GM18511 (cell line): ENCODE results near the gene HECTD1.
"Not testable (repeated sequence)": the region's sequence is repeated elsewhere in the genome, so short reads cannot be mapped to it uniquely, and the experiment has no call there.

Experiments
- ATAC-seq: cut with Tn5 transposase; IDR thresholded peaks from one replicate; pipeline ENCODE4 v1.9.1; 2021; ENCODE audit warnings: mild to moderate bottlenecking, moderate library complexity; ENCODE audit not compliant: unreplicated experiment

HECTD1 gene

GRCh38 chr14:31096255-31096654 is 111.3 kb downstream of the HECTD1 start:
- ATAC-seq, result no peak

GRCh38 chr14:31095817-31096216 is 111.8 kb downstream of the HECTD1 start:
- ATAC-seq, result not testable (repeated sequence)

- ATAC-seq, result not testable (repeated sequence)
Measured at GRCh38 chr14:31093884-31094839, 113.4 kb downstream of the HECTD1 start.

GRCh38 chr14:31092160-31092708 is 115.4 kb downstream of the HECTD1 start:
- no peak for ATAC-seq

- ATAC-seq, result no peak
Measured at GRCh38 chr14:31090883-31091764, 116.5 kb downstream of the HECTD1 start.

GRCh38 chr14:31086466-31086865 is 121.1 kb downstream of the HECTD1 start:
- ATAC-seq, result not testable (repeated sequence)

- no peak for ATAC-seq
Measured at GRCh38 chr14:31085027-31085426, 122.6 kb downstream of the HECTD1 start.

GRCh38 chr14:31084385-31084784 is 123.2 kb downstream of the HECTD1 start:
- peak; percentile 89 for ATAC-seq

GRCh38 chr14:31083781-31084180 is 123.8 kb downstream of the HECTD1 start:
- ATAC-seq, result no peak

GRCh38 chr14:31080484-31080883 is 127.1 kb downstream of the HECTD1 start:
- no peak for ATAC-seq

GRCh38 chr14:31080056-31080455 is 127.5 kb downstream of the HECTD1 start:
- no peak for ATAC-seq

GRCh38 chr14:31078766-31079165 is 128.8 kb downstream of the HECTD1 start:
- ATAC-seq, result no peak

- ATAC-seq, result no peak
Measured at GRCh38 chr14:31075144-31075543, 132.4 kb downstream of the HECTD1 start.

GRCh38 chr14:31071151-31071550 is 136.4 kb downstream of the HECTD1 start:
- no peak for ATAC-seq

GRCh38 chr14:31070431-31070830 is 137.2 kb downstream of the HECTD1 start:
- no peak for ATAC-seq

- no peak for ATAC-seq
Measured at GRCh38 chr14:31069343-31069742, 138.2 kb downstream of the HECTD1 start.

GRCh38 chr14:31068235-31068634 is 139.4 kb downstream of the HECTD1 start:
- ATAC-seq, result no peak

GRCh38 chr14:31062908-31063307 is 144.7 kb downstream of the HECTD1 start:
- ATAC-seq, result not testable (repeated sequence)

GRCh38 chr14:31060253-31060875 is 147.2 kb downstream of the HECTD1 start:
- no peak for ATAC-seq

GRCh38 chr14:31059152-31059924 is 148.3 kb downstream of the HECTD1 start:
- ATAC-seq, result no peak
